IPS-18c (cell line): Measurements from ENCODE around the gene ROPN1B.
A peak's percentile ranks its signal among the peaks of the same experiment; 100 is the strongest.
"Not testable (repeated sequence)": the region's sequence is repeated elsewhere in the genome, so short reads cannot be mapped to it uniquely, and the experiment has no call there.

Experiments
- H3K4me3 ChIP-seq: 2 replicates; pipeline ENCODE4 v1.7.0; 2013; ENCODE audit warnings: low read depth, mild to moderate bottlenecking, low read length, moderate library complexity; ENCODE audit not compliant: insufficient read depth
- H3K9me3 ChIP-seq: one replicate; pipeline ENCODE4 v1.6.1; 2013; ENCODE audit warnings: mild to moderate bottlenecking, low read length, moderate library complexity; ENCODE audit not compliant: control insufficient read depth, insufficient read depth

ROPN1B gene

DNA sequence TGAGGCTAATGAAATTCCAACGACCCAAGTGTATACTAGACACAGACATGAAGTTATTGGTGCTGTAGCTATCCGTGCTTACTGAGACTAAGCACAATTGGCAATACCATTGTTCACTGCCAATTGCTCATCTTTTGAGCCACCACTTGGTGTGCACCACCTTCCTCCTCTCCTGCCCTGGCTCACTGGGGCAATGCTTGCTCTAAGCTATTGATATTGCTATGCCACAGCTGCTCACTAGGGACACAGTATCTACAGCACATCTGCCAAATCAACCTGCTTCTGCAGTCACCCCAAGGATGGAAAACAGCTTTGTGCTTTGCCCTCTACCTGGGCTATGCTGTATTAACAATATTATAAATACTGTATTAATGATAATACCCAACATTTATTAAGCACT, 16.0 kb downstream of the ROPN1B start:
- H3K9me3 ChIP-seq, H3K4me3 ChIP-seq: not testable (repeated sequence)

DNA sequence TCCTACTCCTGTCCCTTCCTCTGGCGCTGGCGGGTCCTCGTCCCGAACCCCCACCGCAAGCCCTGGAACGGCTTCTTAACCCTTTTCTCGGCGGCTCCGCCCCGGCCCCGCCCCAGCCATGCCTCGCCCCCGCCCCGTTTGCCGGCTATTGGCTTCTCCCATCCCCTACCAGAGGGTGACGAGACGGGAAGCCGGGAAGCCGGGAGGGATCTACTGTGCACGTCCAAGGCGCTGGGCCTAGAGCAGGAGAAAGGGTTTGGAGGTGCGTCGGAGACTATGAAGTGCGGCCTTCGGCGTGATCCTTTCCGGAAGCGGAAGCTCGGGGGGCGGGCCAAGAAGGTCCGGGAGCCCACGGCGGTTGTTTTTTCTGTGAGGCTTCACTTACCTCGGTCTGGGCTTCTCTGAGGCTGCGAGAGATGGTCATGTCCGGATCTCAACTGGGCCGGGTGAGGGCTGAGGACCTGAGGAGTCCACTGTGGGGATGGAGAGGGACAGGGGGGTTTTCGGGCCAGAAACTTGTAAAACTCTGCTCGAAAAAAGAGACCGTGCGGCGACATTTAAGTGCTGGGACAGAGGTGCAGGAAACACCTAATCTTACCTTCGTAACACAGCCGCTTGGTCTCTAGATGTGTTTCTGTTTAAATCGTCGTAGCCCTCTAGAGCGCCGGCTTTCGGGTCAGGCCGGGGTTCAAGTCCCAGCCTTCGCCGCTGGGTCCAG, 21.4 kb downstream of the ROPN1B start:
- Histone ChIP-seq H3K9me3 (peaks cover 3% of the 10 kb centered on the region), H3K4me3 (peak overlapping the region; percentile 87)

DNA sequence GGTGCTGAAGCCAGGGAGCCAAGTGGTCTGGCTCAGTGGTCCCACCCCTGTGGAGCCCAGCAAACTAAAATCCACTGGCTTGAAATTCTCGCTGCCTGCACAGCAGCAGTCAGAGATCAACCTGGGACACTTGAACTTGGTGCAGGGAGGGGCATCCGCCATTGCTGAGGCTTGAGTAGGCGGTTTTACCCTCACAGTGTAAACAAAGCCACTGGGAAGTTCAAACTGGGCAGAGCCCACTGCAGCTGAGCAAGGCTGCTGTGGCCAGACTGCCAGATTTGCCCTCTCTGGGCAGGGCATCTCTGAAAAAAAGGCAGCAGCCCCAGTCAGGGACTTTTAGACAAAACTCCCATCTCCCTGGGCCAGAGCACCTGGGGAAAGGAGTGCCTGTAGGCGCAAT, 27.8 kb downstream of the ROPN1B start:
- H3K9me3 ChIP-seq, H3K4me3 ChIP-seq: not testable (repeated sequence)

DNA sequence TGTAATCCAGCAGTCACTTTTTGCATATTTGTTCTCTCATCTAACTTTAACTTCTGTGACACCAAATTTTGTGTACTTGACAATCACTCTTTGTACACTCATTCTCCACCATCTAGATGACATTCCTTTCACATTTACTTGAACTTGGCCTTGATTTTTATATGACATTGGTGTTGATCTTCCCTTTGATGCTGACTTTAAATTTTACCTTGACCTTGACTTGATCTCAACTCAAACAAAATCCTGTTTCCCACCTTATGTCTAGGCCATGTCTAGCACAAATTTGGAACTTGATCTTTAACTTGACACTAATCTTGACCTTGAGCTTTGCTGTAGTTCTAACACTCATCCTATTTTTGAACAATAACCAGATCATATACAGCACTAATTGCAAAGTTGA, 33.2 kb downstream of the ROPN1B start:
- Histone ChIP-seq H3K4me3 (no peak overlapping the region), H3K9me3 (no peaks in the 10 kb centered on the region)

DNA sequence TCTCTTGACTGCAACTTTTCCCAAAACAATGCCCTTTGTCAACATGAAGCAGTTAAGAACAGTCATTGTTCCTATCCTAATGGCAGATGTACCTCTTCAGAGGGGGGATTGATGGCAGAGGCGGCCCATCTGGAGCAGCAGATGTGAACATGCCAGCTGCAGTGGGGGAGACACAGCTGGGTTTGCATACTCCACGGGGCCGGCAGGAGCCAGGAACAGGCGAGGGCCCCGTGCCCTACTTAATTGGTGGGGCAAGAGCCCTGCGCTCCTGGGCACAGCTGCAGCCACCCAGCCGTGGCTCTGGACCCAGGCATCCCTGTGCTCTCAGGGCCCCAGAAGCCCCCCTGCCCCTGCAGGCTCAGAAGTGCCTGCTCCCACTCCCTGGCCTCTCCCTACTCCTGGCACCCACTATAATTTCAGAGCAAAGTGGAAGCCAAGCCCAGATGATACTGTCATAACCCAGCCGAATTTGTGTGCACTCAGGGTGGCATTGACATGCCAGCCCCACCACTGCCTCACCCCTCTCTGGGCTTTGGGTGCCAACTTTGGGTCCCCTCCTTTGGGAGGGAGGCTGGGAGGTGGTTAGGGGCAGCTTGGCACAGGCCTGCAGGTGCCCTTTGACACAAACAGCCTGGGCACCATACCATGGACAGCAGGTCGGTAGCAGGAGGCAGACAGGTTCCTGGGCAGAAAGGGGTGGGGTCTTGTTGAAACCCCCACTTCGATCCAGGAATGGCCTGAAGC, 34.6 kb downstream of the ROPN1B start:
- Histone ChIP-seq H3K9me3 (no peaks in the 10 kb centered on the region), H3K4me3 (no peak overlapping the region)

DNA sequence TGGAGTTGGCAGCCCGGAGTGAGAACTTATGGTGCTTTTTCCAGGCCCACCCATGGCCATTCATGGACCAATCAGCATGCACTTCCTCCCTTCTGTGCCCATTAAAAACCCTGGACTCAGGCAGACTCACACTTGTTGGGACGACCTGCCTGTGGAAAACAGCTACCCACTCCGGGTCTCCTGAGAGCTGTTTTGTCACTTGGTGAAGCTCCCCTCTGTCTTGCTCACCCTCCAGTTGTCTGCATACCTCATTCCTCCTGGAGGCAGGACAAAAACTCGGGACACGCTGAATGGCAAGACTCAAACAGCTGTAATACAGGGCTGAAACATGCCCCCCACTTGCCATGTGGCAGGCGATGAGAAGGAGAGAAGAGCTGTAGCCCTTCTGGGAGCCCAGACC, 35.2 kb downstream of the ROPN1B start:
- H3K9me3 ChIP-seq, result no peaks in the 10 kb centered on the region
- H3K4me3 ChIP-seq, result no peak overlapping the region

DNA sequence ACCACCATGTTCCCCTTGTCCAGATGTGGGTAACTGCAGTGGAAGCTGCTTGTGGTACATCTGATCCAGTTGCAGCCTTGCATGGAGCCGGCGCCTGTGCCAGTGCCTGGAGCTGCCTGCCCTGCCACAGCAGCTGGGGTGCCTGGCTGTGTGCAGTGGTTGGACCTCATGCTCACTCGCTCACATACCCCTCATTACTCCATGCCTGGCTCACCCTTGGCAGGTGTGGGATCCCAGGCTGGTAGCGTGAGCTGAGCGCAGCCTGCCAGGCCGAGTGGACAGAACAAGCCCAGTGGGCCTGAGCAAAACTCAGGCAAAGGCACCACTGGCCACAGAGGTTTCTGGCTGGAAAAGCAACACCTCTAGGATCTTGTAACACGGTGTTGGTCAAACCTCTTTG, 35.7 kb downstream of the ROPN1B start:
- Histone ChIP-seq H3K9me3 (no peaks in the 10 kb centered on the region), H3K4me3 (no peak overlapping the region)

DNA sequence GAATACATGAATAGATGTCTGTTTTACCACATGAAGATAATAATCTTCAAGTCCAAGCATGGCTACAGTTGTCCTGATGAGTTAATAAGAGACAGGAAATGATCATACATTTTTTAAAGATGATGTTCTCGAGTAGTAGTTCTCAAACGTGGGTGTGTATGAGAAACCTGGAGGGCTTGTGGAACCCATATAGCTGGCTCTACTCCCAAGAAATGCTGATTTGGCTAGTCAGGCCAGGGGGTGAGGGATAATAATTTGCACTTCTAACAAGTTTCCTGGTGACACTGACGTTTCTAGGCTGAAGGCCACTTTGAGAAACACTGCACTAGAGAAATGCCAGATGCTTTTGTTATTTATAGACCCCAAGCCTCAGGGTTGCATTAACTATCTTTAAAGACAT, 37.0 kb downstream of the ROPN1B start:
- no peak overlapping the region for H3K4me3 ChIP-seq
- H3K9me3 ChIP-seq, result no peaks in the 10 kb centered on the region

DNA sequence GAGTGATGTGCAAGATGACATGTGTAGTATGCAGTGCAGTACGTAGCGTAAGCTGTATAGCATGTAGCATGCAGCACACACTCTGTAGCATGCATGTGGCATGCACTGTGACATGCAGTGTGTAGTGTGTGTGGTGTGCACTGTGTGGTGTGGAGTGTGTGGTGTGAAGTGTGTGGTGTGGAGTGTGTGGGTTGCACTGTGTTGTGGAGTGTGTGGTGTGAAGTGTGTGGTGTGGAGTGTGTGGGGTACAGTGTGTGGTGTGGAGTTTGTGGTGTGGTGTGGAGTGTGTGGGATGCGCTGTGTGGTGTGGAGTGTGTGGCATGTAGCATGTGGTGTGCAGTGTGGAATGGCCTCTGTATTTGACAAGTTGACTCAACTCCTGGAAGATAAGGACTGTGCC, 39.2 kb downstream of the ROPN1B start:
- H3K9me3 ChIP-seq, result no peaks in the 10 kb centered on the region
- no peak overlapping the region for H3K4me3 ChIP-seq

DNA sequence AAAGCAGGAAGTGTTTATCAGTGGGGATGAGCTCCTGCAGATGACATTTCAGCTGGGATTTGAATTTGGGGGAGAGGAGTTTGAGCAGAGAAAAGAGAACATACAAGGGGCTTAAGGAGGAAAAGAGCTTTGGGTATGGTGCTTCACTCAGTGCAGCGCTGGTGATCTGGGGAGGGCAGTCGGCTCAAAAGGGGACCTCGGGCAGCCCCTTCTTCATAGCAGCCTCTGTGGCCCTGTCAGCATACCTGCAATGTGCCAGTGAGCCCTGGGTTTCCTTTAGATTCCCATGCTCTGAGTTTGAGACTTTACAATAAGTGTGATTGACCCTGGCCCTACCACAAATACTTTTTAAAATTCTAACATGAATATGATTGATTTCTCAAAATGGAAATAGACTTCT, 40.2 kb downstream of the ROPN1B start:
- Histone ChIP-seq H3K9me3 (no peaks in the 10 kb centered on the region), H3K4me3 (no peak overlapping the region)

DNA sequence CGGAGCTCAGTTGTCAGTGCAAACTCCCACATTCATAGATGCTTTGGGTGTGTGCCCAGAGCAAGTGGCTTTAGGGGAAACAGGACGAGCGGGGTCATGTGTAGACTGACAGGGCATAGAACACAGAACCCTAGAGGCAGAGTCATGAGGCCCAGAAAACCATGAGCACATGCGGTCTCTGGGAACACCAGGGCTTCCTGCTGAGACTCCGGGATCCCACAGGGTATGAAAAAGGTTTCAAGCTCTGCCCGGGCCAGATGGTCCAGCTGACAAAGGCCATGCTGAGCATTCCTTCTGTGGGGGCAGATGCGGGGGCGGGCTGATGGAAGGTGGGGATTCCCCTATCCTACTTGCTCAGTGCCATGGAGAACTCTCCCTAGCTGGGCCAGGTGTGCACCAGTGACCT, 44.8 kb downstream of the ROPN1B start:
- no peaks in the 10 kb centered on the region for H3K9me3 ChIP-seq
- H3K4me3 ChIP-seq, result no peak overlapping the region

DNA sequence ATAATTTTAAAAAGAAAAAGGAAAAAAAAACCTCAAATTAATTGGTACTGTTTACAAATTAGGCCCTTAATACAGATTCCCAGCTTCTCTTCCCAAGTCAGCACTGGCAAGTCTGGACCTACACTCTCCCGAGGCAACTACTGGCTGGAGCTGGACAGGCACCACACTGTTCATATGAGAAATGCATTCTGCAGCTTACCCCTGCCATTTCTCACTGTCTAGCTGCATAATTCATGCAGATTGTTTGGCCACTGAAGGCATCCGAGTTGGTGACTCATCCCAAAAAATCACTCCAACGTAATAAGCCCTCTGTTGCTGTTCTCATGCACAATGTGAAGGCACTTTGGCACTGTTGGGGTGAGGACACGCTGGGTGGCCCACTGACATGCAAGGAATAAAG, 45.3 kb downstream of the ROPN1B start:
- Histone ChIP-seq H3K9me3 (no peaks in the 10 kb centered on the region), H3K4me3 (no peak overlapping the region)

DNA sequence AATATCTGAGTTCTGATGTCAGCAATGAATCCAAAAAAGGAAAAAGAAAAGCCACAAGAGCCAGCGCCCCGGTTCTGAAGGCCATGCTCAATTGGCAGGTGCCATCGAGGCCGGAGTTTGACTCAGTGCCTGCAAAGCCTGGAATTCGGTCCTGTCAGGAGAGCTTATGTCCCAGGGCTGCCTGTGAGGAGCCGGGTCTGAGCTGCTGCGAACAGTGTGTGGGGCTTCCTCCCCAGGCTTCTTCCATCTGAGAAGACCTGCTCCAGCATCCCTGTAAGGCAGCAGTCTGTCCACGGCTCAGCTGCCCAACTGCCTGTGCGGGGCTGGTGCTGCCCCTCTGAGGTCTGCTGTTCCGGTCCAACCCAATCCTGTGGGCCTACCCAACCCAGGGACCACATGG, 46.1 kb downstream of the ROPN1B start:
- H3K4me3 ChIP-seq, result no peak overlapping the region; the same call in 1 of the 2 replicates
- H3K9me3 ChIP-seq, result no peaks in the 10 kb centered on the region

DNA sequence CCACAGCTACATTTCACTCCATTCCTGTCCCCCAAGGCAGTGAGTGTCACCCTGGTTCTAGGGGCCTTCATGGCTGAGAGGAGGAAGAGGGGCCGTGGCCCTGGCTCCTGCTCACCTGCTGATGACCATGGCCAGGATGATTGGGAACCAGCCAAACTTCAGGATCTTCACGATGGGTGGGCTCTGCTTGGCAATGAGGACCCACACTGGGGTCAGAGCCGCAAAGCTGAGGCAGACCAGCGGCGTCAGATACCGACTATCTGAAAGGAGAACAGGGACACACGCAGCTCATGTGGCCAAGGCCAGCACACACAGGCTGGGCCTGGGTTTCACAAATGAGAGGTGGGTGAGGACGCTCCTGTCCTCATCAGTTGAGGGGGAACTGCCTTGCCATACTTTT, 47.6 kb downstream of the ROPN1B start:
- H3K9me3 ChIP-seq, result no peaks in the 10 kb centered on the region
- H3K4me3 ChIP-seq, result no peak overlapping the region

DNA sequence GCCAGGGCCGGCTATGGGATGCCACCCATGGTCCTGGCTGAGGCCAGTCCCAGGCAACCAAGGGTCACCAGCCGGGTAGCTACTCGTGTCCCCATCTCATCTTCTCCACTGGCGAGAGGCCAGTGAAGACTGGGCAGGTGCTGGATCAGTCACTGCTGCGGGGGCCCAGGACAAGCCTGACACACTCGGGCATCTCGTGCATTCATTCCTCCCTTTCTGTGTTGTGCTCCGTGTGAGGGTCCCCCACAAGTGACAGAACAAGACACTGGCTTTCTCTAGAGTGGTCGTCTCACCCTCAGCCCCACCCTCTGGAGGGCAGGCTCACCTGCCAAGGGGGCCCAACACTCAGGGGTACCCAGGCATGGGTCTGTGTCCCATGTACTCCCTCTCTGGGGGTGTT, 48.4 kb downstream of the ROPN1B start:
- H3K4me3 ChIP-seq, result no peak overlapping the region
- no peaks in the 10 kb centered on the region for H3K9me3 ChIP-seq

DNA sequence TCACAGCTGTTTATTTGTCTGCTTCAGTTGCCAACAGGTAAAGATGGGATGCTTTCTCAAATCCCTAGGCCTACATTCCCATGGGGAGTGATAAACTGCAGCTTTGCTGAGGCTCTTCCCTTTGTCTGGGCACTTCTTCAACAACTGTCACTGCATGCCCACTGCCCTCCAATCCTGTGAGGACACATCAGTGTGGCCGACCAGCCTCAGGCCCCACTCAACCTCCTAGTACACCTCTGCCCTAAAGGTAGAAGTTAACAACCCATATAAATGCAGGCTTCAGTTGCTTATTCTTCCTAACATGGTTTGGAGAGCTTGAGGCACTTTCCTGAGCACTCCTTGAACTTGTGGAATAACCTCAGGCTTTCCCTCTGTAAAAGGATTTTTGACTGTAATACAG, 49.6 kb downstream of the ROPN1B start:
- H3K4me3 ChIP-seq, result no peak overlapping the region
- no peaks in the 10 kb centered on the region for H3K9me3 ChIP-seq

DNA sequence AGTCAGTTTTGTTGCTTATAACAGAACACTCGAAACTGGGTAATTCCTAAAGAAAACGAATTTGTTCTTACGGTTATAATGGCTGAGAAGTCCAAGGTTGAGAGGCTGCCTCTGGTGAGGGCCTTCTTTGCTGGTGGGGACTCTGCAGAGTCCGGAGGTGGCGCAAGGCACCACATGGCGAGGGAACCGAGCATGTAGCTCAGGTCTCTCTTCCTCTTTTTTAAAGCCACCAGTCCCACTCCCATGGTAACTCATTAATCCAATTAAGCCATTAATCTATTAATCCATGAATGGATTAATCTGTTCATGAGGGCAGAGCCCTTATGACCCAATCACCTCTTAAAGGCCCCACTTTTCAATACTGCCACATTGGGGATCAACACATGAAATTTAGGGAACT, 50.0 kb downstream of the ROPN1B start:
- Histone ChIP-seq H3K9me3 (no peaks in the 10 kb centered on the region), H3K4me3 (no peak overlapping the region)

DNA sequence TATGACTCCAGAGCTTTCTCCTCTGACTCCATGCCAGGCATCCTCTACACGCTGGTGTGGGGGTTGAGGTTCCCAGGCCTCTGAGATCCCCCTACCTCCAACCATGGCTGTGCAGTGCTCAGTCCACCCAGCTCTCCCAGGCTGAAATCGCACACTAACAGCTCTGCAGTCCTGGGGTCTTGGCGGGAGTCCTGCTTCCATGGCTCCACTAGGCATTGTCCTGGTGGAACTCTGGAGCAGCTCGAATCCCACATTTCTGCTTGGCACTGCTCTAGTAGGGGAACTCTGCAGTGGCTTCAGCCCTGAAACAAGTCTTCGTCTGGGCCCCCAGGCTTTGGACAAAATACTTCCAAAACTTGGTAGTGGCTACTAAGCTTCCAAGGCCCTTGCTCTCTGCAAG, 50.7 kb downstream of the ROPN1B start:
- H3K9me3 ChIP-seq, result no peaks in the 10 kb centered on the region
- H3K4me3 ChIP-seq, result no peak overlapping the region

DNA sequence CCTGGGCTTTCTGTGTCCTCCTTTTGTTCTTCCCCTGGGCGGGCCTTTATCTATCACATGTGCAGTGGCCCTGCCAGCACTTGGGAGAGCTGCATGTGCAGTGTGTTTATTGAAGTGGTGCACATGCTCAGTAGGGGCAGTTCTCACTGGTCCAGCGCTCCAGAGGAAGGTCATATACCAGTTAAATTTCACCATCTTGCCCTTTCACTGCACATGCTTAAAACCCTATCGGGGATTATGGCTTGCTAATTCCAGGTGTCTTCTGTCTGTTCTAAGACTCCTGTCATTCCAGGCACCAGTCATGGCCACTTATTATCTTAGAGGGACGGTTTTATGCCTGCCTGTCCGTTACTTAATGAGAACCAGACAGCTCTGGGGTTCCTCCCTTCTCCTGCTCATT, 52.2 kb downstream of the ROPN1B start:
- peaks cover 4% of the 10 kb centered on the region for H3K9me3 ChIP-seq
- H3K4me3 ChIP-seq, result no peak overlapping the region
